HG03342 (cell line): Measurements from ENCODE around the gene DHX9.
"Not testable (repeated sequence)": the region's sequence is repeated elsewhere in the genome, so short reads cannot be mapped to it uniquely, and the experiment has no call there.

ENCODE experiments used
- ATAC-seq: cut with Tn5 transposase; IDR thresholded peaks from one replicate; pipeline ENCODE4 v1.9.1; 2021; ENCODE audit warnings: mild to moderate bottlenecking, moderate library complexity; ENCODE audit not compliant: unreplicated experiment

Gene DHX9

DNA sequence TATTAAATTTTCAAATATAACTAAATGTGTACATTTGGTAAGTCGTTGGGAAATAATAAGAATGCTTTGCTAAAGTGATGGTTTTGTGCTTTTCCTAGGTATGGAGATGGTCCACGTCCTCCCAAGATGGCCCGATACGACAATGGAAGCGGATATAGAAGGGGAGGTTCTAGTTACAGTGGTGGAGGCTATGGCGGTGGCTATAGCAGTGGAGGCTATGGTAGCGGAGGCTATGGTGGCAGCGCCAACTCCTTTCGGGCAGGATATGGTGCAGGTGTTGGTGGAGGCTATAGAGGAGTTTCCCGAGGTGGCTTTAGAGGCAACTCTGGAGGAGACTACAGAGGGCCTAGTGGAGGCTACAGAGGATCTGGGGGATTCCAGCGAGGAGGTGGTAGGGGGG lies 47.8 kb downstream of the DHX9 start:
- no peak for ATAC-seq

DNA sequence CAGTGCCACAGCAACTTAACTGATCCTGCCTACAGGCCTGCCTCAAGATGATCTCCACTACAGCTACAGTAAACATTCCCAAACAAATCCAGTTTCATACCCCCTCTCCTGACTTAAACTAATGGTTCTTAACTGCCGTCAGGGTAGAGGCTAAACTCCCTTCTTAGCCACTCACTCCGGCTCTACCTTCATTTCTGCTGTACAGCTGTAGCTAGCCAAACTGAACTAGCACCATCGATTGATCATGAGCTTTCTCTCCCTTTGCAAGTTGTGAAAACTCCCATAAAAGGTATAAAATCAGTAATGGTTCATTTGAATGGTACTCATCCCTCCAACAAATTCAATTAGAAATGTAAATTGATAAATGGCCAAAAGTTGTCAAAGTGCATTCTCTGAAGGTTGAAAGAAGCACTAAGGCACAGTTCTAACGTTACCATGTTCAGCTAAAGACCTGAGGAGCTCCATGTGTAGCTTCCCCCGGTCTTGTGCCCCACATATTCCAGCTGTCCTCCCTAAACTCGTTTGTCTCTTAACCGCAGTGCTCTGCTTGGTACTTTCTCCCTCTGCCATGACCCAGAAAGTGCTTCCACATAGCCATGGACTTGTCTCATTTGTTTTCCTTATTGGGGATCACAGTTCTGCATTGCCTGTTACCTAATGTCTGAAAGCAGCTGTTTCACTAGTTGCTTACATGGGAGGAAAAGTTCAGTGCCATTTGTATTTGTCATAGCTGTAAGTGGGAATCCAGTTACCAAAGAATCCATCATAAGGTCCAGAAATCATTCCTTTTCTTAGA lies 49.8 kb downstream of the DHX9 start:
- no peak for ATAC-seq

GRCh38 chr1:182889997-182890396 lies 50.9 kb downstream of the DHX9 start:
- no peak for ATAC-seq

DNA sequence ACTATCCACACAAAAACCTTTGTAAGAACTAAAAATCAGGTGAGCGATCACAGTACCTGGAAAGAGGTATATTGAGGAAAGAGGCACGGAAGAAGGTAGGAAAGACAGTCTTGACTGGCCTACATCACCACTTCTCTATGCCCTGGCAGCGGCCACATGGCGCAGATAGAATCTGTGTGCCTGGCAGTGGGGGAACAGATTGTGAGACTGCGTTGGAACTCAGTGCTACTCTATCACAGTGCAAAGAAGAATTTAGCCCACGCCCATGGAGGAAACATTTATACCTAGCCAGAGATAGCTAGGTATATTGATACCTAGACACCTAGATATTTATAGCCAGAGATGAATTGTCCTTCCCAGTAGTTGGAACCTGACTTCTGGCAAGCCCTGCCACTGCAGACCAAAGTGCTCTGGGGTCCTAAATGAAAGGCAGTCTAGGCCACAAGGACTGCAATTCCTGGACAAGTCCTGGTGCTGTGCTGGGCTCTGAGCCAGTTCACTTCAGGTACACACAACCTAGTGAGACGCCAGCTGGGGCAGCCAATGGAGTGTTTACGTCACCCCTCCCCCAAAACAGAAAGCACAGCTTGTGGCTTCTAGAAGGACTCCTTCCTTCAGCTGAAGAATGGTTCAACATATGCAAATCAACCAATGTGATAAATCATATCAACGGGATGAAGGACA lies 51.9 kb downstream of the DHX9 start:
- no peak for ATAC-seq

- ATAC-seq, result no peak
Observed at GRCh38 chr1:182897696-182898095, 58.5 kb downstream of the DHX9 start.

GRCh38 chr1:182901946-182902345 lies 62.8 kb downstream of the DHX9 start:
- not testable (repeated sequence) for ATAC-seq

GRCh38 chr1:182905321-182905720 lies 66.2 kb downstream of the DHX9 start:
- no peak for ATAC-seq

GRCh38 chr1:182909578-182909977 lies 70.4 kb downstream of the DHX9 start:
- ATAC-seq, result no peak

DNA sequence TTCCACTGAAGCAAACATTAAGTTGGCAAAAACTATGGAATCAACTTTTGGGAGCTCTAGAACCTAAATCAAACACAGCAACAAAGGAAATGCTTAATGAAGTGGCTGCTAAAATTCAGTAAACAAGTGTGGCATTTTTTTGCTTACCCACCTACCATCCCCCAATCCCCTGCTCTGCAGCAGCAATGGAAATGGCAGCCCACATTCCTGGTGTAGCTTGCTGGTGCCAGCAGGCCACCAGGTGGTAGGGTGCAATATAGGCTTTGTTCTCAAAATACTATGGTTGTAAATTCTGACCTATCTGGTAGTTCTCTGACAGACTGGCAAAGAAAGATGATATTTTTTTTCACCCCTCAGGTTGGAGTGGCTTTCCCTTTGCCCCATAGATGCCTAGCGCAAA lies 71.0 kb downstream of the DHX9 start:
- ATAC-seq, result no peak

DNA sequence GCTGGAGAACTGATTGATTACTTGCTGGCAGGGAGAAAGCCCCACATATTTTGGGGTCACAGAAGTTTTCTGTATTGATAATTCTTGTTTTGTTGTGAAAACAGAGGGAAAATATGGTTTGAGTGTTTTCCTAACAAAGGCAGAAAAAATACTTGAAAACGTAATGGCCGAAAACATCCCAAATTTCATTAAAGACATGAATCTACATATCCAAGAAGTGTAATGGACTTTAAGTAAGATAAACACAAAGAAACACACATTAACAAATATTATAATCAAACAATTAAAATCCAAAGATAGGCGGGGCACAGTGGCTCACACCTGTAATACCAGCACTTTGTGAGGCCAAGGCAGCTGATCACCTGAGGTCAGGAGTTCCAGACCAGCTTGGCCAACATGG lies 74.3 kb downstream of the DHX9 start:
- ATAC-seq, result no peak

DNA sequence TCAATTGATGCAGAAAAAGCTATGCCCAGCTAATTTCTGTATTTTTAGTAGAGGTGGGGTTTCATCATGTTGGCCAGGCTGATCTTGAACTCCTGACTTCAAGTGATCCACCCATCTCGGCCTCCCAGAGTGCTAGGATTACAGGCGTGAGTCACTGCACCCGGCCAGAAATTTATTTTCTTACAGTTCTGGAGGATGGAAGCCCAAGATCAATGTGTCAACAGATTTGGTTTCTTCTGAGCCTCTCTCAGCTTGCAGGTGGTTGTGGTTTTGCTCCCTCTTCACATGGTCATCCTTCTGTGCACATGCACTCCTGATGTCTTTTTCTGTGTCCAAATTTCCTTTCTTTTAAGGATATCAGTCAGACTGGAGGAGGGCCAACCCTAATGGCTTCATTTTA lies 78.2 kb downstream of the DHX9 start:
- no peak for ATAC-seq

DNA sequence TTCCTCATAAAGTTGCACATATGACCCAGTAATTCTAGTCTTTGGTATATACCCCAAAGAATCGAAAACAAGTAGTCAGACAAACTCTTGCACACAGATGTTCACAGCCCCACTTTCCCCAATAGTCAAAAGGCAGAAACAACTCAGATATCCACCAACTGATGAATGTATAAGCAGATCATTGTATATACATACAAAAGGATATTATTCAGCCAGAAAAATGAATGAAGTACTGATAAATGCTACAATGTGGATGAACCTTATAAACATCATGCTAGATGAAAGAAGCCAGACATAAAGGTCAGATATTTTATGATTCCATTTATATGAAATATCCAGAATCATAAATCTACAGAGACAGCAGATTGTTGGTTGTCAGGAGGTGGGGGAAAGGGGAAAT lies 86.5 kb downstream of the DHX9 start:
- ATAC-seq, result no peak

DNA sequence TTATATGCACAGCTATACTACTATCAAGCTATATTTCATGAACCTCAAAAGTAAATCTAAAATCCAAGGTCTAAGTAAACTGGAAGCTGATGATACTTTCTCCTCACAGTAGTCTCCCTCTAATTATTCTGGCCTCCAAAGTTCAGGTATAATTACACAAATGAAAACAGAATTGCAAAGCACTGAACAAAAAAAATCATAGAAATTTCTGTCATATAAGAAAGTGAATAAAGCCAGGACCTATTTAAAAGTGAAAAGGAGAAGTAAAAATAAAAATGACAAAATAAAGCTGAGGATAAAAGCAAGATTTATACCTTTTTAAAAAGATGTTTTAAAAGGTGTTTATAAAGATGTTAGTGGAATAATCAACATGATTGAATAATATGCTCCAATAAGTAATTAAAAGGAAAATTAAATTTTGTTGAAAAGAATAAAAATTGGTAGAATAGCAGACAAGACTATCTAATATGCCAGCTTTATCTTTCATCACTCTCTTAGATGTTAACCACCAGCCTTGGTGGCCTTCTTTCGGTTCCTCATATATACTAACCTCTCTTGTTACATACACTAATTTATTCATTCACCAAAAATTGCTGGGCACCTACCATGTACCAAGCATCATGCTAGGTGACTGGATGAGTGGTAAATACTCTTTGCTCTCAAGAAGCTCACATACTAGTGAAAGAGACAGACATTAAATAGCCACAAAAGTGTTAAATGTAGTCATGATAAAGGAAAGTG lies 88.7 kb downstream of the DHX9 start:
- no peak for ATAC-seq

- ATAC-seq, result no peak
Observed at GRCh38 chr1:182930985-182931384, 91.8 kb downstream of the DHX9 start.

DNA sequence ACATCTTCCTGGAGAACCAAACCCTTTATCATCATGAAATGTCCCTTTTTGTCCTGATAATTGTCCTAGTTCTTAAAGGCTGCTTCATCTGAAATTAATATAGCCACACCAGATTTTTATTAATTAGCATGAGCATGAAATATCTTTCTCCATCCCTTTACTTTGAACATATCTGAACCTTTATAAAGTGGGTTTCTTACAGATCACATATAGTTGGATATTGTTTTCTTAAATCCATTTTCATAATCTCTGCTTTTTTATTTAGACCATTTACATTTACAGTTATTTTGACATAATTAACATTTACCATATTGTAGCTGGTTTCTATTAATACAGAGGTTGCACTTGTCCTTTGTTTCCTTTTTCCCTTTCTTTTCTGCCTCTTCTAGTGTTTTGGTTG lies 96.6 kb downstream of the DHX9 start:
- ATAC-seq, result no peak
